Occipital lobe (tissue), 2 donors: ENCODE data around the gene PTPN7. TPM values are rescaled to one million over a fixed set of nuclear protein-coding genes. Genes with fewer than 3 reads are reported as not detected.
"Not testable (repeated sequence)": the region's sequence is repeated elsewhere in the genome, so short reads cannot be mapped to it uniquely, and the experiment has no call there.

ENCODE experiments used
- DNase-seq: peaks from one replicate; lab custom pipeline; 2025; lab: John Stamatoyannopoulos, UW
- total RNA-seq: library from RNA; depleted of rRNA; stranded (reverse); fragments of >200 nt; gene quantifications from one replicate; pipeline ENCODE4 v1.2.3, GENCODE V29; 2014

PTPN7 gene
- 0.16 TPM for total RNA-seq

GRCh38 chr1:202160377-202160940, at the start of gene PTPN7:
Gene PTPN7, minus strand, starts transcription at chr1:202160602. Its CDS starts 1,200 bp downstream, at chr1:202159402.
- DNase-seq: no peak

- DNase-seq: no peak
Measured at GRCh38 chr1:202208351-202208857, 48.0 kb upstream of the PTPN7 start.

GRCh38 chr1:202207292-202207691, 46.9 kb upstream of the PTPN7 start:
- DNase-seq: no peak

DNA sequence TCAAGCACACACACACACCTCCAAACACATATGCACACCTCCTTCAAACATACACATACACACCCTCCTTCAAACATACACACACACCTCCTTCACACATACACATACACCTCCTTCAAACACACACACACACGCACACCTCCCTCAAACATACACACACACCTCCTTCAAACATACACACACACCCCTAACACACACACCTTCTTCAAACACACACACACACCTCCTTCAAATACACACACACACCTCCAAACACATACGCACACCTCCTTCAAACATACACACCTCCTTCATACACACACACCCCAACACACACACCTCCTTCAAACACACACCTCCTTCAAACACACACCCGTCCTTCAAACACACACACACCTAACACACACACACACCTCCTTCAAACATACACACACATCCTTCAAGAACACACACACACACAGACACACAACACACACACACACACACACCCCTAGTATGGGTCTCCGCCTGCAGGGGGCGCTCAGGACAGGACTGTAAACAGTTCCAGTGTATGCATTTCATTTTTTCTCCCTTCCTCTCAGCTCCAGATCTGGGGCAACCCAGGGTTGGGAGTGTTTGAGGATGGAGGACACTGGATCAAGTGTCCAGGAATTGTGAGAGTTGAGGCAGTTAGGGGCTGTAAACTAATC, 45.3 kb upstream of the PTPN7 start:
- DNase-seq: no peak

GRCh38 chr1:202204065-202204464, 43.7 kb upstream of the PTPN7 start:
- DNase-seq: no peak

DNA sequence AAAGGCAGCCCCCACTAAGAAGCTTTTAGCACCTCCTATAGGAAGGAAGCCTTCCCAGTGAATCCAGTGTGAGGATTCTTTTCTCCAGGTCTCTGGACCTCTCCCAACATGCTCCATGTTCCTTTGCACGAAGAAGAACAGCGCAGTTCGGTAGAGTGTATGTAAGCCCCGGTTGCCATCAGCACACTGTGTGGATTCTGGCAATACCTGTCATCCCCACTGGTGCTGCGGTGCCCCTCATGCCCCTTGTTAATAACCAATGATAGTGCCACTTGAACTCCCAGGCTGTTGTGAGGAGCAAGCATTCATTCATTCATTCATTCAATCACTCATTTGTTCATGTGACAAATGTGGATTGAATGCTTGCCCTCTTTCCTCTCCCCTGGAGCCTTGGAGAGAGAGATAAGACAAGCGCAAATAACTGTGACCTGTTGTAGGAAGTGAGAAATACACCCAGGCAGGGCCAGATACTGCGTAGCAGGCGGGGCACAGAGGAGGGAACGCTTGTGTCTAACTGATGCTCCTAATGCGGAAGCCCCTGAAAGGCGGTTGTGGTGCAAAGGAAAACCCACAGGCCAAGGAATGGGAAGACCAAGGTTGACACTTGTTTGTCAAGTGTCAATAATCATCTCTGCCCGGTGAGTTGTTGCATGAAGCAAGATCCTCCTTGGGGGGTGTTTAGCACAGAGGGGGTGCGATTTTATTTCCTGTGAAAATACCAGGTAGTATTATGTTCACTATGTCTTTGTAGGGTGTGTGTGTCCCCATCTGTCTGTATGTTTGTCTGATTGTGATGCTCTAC, 43.0 kb upstream of the PTPN7 start:
- no peak for DNase-seq

GRCh38 chr1:202202500-202203168, 42.2 kb upstream of the PTPN7 start:
- no peak for DNase-seq

- no peak for DNase-seq
Measured at GRCh38 chr1:202201971-202202370, 41.6 kb upstream of the PTPN7 start.

DNA sequence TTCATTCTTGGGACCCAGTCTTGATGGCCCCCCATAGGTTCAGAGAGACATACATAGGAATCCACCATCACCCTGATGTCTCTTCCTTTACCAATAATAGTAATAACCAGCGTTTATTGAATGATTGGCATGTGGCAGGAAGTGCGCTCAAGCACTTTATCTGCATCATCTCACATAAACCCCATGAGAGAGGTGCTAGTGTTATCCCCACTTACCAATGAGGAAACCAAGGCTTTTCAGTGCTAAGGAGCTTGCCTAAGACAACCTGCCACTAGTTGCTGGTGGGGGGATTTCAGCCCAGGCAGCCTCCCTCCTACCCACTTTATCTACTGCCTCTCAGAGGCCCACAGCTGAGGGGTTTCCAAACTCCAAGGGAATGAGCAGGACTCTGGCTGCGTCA, 40.9 kb upstream of the PTPN7 start:
- no peak for DNase-seq

- no peak for DNase-seq
Measured at GRCh38 chr1:202200669-202201068, 40.3 kb upstream of the PTPN7 start.

DNA sequence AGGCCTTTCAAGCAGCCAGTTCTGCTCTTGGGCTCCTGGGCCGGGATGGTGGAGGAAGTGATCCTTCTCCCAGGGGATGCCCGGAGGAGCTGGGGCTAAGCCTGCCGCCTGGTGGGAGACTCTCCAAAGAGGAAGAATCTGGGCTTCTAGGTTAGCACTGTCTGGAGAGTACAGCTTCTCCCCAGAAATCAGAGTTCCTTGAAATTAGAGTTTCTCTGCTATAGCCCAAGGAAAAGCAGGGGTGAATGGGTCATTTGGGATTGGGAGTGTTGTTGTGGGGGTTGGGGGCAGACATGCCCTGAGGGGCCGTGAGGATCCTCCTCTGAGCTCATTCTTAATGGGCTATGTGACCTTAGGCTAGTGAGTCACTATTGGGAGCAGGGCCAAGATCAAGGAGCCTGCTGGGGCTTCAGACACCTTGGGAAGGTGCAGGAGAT, 39.7 kb upstream of the PTPN7 start:
- DNase-seq: no peak

GRCh38 chr1:202199040-202199889, 38.9 kb upstream of the PTPN7 start:
- DNase-seq: no peak

DNA sequence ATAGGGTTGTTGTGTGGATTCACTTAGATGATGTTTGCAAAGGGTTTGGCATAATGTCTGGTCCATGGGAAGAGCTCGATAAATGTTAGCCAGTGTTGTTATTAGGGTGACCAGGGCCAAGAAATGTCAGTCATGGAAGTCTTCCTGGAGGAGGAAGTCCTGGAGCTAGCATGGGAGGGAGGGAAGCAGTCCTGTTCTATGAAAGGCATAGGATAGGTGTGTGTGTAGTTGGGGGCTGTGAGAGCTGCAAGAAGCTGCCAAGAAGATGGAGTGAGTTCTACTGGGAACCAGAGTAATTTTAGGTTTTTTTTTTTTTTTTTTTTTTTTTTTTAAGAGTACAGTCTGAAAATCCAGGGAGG, 37.9 kb upstream of the PTPN7 start:
- DNase-seq: no peak

DNA sequence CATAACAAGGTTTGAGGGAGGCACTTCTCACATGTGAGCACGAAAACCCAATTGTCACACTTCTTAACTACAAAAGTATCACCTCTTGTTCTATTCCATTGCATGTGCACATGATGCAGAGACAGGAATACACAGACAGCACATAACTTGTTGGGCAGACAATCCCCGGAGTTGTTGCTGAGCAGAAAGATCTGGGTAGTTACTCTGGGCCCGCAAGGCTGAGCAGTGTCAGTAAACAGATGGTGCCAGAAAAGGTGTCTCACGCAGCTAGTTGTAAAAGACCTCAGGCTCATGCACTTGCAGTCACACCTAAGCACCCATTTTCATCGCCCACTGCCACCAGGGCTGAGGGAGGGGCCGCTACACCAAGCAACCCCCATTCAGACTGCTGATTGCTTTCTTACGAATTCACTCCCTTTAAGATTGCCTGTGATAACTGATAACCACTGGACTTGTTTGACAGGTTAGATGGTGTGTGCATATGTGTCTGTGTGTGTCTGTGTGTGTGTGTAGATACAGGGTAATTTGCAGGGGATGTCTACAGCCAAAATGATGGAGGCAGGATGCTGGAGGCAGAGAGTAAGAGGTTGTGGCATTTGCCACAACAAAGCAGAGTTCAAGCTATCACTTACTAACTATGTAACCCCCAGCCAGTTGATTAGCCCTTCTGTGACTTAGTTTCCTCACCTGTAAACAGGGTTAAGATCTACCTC, 37.4 kb upstream of the PTPN7 start:
- DNase-seq: no peak

GRCh38 chr1:202194328-202194648, 33.9 kb upstream of the PTPN7 start:
- no peak for DNase-seq

DNA sequence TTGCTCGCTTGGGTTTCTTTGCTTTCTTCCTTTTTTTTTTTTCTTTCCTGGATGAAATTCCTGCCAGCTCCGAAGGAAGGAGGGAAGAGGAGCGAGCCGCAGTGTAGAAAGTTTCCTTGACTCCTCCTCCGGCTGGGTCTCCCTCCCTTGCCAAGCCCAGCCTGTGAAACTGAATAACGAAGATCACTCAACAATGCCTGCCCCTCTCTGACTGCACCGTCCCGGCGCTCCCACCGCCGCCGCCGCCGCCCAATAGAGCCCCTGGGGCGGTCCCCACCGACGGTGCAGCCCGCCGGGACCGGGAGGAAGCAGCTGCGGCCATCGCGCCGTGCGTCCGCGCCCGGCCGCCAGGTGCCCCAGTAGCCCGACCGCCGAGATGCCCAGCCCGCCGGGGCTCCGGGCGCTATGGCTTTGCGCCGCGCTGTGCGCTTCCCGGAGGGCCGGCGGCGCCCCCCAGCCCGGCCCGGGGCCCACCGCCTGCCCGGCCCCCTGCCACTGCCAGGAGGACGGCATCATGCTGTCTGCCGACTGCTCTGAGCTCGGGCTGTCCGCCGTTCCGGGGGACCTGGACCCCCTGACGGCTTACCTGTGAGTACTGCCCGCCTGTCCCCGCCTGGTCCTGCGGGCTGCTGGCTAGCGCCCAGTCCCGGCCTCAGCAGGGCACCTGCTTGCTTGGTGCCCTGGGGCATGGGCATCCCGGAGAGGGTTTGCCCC, 33.4 kb upstream of the PTPN7 start, which contains the start of gene LGR6:
Gene LGR6, plus strand, starts transcription at position 186 of the 714 bp plus-strand sequence. Its CDS starts 191 bp downstream, at position 377.
- DNase-seq: no peak

DNA sequence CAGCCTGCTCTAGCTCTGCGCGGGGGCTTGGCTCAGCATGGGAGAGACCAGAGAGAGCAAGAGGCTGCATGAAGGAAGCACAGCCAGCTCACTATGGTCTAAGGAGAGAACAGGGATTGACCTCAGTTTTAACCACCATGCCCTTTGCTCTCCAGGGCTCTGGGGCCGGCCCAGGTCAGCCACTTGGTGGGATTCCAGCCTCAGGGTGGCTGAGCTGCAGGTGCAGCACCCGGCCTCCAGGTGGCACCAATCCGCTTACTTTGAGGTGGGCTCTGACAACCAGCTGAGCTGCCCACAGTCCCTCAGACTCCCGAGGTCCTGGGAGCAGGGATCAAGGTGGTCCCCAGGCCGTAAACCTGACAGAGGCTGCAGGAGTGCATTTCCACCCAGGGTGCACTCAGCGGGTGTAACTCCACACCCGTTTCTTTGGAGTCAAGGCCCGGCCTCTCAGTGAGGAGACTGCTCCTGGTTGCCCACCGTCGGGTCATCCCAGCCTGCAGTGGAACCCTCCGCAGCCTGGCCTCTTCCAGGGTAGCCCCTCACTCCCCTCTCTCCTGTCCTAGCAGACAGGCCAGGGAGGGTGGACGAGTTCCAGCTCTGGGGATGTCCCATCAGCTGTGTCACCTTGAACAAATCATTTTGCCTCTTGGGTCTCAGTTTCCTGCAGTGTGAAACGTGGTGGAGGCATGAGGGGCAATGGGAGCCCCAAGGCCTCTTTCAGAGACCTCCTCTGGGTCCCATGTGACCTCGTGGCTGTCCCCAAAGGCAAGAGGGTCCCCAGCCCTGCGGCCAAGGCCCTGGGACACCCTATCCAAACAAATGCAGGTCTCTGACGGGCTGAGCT, 32.6 kb upstream of the PTPN7 start:
- peak; percentile 11 for DNase-seq

- DNase-seq: not testable (repeated sequence)
Measured at GRCh38 chr1:202191391-202191790, 31.0 kb upstream of the PTPN7 start.
